ENCODE results near the gene DHCR7.

- no peak for TF ChIP-seq CTCF (IDR thresholded peaks at IDR 0.05)
- no peak for TF ChIP-seq POLR2A (IDR thresholded peaks at IDR 0.05)
These were observed 29.7 kb upstream of the DHCR7 start for GRCh38 chr11:71477641-71478527.

Measured in Peyer's patch (tissue), 4 donors.